Cardiac atrium fibroblast (primary cell): ENCODE data around the gene RARS1. TPM values are rescaled to one million over a fixed set of nuclear protein-coding genes. Genes with fewer than 3 reads are reported as not detected.

Source experiments
- total RNA-seq: library from RNA; depleted of rRNA; stranded (reverse); fragments of >200 nt; gene quantifications from 2 replicates; pipeline ENCODE4 v1.2.3, GENCODE V29; 2015

RARS1 gene
- total RNA-seq = 144 and 147 TPM in 2 replicates

DNA sequence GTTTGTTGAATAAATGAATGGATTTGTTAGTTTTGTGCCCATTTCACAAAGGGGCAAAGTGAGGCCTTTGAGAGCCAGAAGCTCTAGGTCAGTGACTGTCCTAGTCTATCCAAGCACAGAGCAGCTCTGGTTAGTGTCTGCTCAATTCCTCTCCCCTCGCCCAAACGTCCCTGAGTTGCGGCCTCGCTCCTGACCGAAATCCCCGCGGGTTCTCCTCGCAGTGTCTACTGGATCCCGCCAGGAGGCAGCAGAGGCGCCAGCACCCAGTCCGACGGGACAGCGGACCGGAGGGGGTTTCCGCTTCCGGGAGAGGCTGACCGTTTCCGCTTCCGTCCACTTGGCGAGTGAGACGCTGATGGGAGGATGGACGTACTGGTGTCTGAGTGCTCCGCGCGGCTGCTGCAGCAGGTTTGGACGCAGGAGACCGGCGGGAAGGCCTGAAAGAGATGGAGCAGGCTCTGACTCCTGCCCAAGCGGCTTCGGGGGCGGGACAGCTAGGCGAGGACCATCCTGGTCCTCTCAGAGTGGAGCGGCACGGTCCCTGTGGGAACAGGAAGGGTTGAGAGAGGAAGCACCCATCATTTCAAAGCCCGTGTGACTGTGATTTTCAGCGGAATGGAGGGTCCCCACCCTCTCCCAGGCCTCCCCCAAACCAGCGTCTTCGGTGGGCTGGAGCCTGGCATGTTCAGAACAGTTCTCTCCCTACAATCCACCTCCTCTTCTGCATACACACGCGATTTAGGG lies at the start of gene RARS1:
Gene RARS1 (plus strand): TSS at position 336 of the 744 bp plus-strand sequence. CDS start 28 bp downstream, at position 364.

DNA sequence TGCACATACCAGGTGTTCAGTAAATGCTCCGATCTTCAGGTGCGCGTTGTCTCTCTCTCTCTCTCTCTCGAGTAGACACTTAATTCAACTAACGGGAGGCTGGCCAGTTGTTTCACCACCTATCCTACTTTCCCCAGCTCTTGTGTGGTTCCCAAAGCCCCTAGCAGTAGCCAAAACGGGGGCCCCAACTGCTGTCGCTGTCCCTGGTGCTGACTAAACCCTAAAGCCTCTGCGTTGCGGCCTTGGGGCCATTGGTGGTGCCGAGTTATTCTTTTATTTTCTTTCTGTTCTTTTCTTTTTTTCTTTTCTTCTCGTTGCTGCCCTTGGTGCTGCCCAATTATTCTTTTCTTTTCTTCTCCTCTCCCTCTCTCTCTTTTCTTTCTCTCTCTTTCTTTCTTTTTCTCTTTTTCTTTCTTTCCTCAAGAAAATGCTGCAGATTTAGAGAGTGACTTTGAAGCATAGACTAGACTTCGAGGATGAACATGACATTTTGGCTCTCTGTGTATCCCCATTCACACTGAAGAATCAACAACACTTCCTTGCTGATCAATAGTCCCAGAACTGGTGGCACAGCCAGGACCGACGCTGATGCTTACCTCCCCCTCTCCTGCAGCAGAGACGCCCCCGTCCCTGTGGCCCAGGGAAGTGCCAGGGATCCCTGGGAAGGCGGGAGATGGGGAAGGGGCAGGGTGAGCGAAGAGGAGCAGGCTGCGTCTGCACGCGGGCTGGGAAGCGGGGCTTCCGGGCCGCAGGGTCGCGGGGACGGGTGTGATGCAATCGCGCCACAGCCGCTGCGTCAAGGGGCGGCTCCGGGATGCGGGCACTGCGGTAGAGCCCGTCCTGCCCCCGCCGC lies 42.5 kb downstream of the RARS1 start, which contains the start of gene FBLL1:
Gene FBLL1 (plus strand): TSS at position 785 of the 853 bp plus-strand sequence. CDS start 200 bp downstream, outside the sequence.

Other genes starting within 250 kb of the RARS1 start
- gene WWC1, start 194.8 kb upstream of the RARS1 start, total RNA-seq = 2.7 and 7.8 TPM in 2 replicates
- 0.32 and 3.8 TPM in 2 replicates for gene FBLL1, start 42.8 kb downstream of the RARS1 start, total RNA-seq
- 26.9 and 31.9 TPM in 2 replicates for gene PANK3, start 92.9 kb downstream of the RARS1 start, total RNA-seq